Measurements from ENCODE around the gene DNAJC8.

DNA sequence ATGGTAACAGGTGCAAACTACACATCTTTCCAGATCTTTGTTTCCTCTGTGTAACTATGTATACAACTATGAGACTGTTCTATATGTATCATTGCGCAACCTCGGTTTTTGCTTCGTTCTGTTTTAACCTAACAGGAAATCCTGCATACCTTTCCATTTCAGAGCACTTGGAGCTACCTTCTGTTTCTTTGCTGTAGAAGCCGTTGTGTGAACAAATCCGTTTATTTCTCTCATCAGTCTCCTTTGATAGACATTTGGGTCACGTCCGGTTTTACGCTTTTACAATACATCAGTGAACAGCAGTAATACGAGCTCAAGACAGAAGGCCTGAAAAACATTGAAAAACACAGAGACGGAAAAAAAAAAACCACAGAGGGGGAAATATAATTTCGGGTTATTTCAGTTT lies 13.6 kb upstream of the DNAJC8 start:
- no peak for TF ChIP-seq CTCF (IDR thresholded peaks at IDR 0.05)
- TF ChIP-seq EP300 (IDR thresholded peaks at IDR 0.05): no peak
